ENCODE results near the gene IFT43. TPM values are rescaled to one million over a fixed set of nuclear protein-coding genes. Genes with fewer than 3 reads are reported as not detected.

The IFT43 gene
- polyA plus RNA-seq, 1 of the 3 experiments (the other 2 are of a cell fraction) = 78.8 TPM

GRCh38 chr14:75979071-75979571 is 6.4 kb upstream of the IFT43 start (continued):
- no peak for TF ChIP-seq PBX3 (IDR thresholded peaks at IDR 0.05)
- peak; percentile 73 for TF ChIP-seq CTCF (IDR thresholded peaks at IDR 0.05)
- no peak for TF ChIP-seq EP300 (IDR thresholded peaks at IDR 0.05; ENCODE audit: borderline replicate concordance in 1 of 2, low read depth in 1 of 2, low read length in 1 of 2)
- TF ChIP-seq USF2 (IDR thresholded peaks at IDR 0.05; ENCODE audit: borderline replicate concordance, low read depth, low read length) = no peak
- no peak for TF ChIP-seq RFX5 (IDR thresholded peaks at IDR 0.05; ENCODE audit: low read length)
- peak; percentile 79 for TF ChIP-seq SMC3 (IDR thresholded peaks at IDR 0.05; ENCODE audit: low read depth, low read length)

GRCh38 chr14:75979648-75980565 is 5.7 kb upstream of the IFT43 start:
- ChIA-PET POLR2A (interaction anchor here (0.9 kb wide), 1 partner anchor 74 kb away, joined by 3 read pairs; no protein-coding TSS in a partner anchor), CTCF (interaction anchor here (0.6 to 19.6 kb wide), 42 partner anchors 10 to 402 kb away, joined by 3 to 550 read pairs (median 4); partner anchors contain the start of gene FLVCR2)
- H3K9me2 ChIP-seq = no peaks in the 10 kb centered on the region
- peaks cover 14 to 44% of the 10 kb centered on the region in 2 experiments; a peak in 3 of 4 replicates for H3K4me1 ChIP-seq (ENCODE audit: control insufficient read depth in 1 of 2, insufficient read depth in 2 of 2, low read depth in 1 of 2, low read length in 1 of 2)
- no peaks in the 10 kb centered on the region for H3K9me3 ChIP-seq
- no peaks in the 10 kb centered on the region for H3K27me3 ChIP-seq (ENCODE audit: insufficient read depth)
- no peak overlapping the region for H3K9ac ChIP-seq
- H3F3A ChIP-seq (replicated peaks; ENCODE audit: insufficient read depth) = peaks cover 8% of the 10 kb centered on the region
- TF ChIP-seq FOXM1 (IDR thresholded peaks at IDR 0.05; ENCODE audit: low read depth) (no peak), RCOR1 (IDR thresholded peaks at IDR 0.05; ENCODE audit: low read length) (peak; percentile 68; the same call in 1 of the 2 replicates), GATA2 (CRISPR knock-in tag; IDR thresholded peaks at IDR 0.05) (peak; percentile 64)
- H3K4me2 ChIP-seq = peak overlapping the region; percentile 98; the same call in 1 of the 2 replicates
- H2AFZ ChIP-seq (ENCODE audit: low read depth) = no peak overlapping the region
- no peaks in the 10 kb centered on the region for H3K79me2 ChIP-seq (ENCODE audit: insufficient read depth)
- DNase-seq = peak; percentile 77
- no peaks in the 10 kb centered on the region for H4K20me1 ChIP-seq (ENCODE audit: insufficient read depth)
- 83% methylated on average over 24 of the region's 27 CpGs for WGBS (ENCODE audit: low lambda C conversion rate)
- H3K27ac ChIP-seq (ENCODE audit: low read depth in 2 of 2, low read length in 1 of 2) = peak overlapping the region in 1 of 2 experiments; percentile 17; a peak in 1 of 4 replicates
- H3K4me3 ChIP-seq (ENCODE audit: low read depth in 2 of 2, low read length in 1 of 2) = no peak overlapping the region; a peak in 1 of 4 replicates
- H3K36me3 ChIP-seq (replicated peaks in 1 of 2; ENCODE audit: control insufficient read depth in 1 of 2, insufficient read depth in 2 of 2, low read length in 1 of 2) = no peaks in the 10 kb centered on the region

All from SK-N-SH (cell line).